Endometrial microvascular endothelial cells (primary cell): ENCODE results near the gene HMCN1. TPM values are rescaled to one million over a fixed set of nuclear protein-coding genes. Genes with fewer than 3 reads are reported as not detected.

ENCODE experiments used
- in situ Hi-C: cut with HindIII; loops from 2 replicates; pipeline ENCODE4 v1.10.0; 2017; ENCODE audit warnings: low sequenced_read_pairs, low pct_unique_long_range_greater_than_20kb; ENCODE audit errors: inconsistent ontology term
- total RNA-seq: library from RNA; depleted of rRNA; stranded (reverse); fragments of >200 nt; gene quantifications from one replicate; pipeline ENCODE4 v1.2.3, GENCODE V29; 2015; ENCODE audit errors: inconsistent ontology term

The HMCN1 gene
- total RNA-seq, 1 donor from 2014 or later: under 0.01 TPM

DNA sequence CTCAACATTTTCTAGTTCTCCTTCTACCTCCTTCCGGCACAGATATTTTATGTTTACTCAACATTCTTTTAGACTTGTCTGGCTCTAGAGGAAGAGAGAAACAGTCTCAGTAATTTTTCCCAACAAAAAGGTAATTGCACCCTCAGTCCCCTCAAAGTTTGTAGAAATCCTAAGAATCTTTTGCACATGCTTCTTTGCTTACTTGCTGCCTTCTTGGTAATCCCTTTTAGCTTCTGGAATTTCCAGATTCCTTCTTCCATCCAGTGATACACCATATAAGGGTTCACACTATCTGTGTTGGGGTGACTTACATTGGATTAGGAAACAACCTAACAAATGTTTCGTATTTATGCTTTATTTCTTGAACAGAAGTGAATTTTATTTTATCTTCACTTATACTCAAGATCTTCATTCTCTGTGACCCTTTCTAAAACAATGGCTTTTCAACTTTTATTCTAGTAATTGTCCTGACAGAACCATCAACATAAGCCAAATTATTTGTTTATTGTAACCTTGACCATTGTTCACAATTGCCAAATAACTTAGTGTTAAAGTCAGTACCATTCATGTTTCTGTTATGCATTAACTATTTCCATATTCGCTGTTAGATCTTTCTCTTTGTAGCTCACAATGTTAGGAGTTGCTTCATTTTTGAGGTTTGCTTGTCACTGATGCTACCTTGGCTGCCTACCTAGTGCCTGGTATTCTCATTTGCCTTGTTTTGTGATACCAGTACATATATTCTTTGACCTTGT lies 238.1 kb downstream of the HMCN1 start:
- in situ Hi-C loops: no loop called here

DNA sequence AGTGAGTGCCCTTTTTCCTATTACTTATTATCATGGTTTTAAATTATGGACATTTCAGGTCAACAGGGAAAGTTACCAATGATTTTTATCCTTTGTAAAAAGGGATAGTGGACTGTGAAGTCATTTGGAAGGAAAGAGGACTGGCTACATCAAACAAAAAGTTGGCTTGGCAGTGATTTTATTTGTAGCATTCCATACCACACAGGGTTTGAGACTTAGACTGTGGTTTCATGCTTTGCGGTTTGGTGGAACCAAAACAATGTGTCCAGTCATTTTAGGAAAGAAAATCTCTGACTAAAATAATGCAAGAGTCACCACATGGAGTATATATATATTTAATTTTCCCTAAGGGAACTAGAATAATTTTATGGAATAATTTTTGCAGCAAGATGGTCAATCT lies 239.5 kb downstream of the HMCN1 start:
- in situ Hi-C loops: no loop called here

DNA sequence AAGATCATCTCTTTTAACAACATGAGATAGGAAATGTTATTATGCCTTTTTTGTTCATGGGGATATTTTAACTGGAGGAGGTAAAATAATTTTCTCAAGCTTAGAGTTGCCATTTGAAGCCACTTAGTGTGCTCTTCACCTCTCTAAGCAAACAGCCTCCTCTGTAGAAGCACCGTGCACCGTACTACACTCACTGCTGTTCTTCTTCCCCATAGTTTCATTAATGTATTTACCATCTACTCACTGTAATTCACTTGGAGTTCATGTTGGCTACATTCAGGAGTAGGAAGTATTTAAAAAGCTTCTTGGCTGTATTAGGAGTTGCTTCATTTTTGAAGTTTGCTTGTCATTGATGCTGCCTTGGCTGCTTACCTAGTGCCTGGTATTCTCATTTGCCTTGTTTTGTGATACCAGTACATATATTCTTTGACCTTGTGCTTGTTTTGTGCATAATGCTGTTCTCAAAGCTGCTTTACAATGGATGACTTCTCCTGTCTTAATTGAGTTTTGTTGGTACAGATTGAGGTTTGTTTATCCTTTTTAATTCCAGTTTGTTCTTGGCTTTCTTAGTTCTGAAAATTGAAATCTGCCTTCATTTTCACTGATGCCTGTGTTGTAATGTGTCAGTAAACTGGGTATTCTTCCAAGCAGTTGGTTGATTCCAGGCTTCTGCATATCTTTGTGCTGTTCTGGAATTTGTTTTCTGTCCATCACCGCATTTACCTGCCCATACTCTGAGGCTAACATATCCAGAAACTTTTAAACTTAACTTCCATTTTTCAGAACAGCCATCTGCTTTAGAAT lies 240.4 kb downstream of the HMCN1 start:
- in situ Hi-C loops: no loop called here

DNA sequence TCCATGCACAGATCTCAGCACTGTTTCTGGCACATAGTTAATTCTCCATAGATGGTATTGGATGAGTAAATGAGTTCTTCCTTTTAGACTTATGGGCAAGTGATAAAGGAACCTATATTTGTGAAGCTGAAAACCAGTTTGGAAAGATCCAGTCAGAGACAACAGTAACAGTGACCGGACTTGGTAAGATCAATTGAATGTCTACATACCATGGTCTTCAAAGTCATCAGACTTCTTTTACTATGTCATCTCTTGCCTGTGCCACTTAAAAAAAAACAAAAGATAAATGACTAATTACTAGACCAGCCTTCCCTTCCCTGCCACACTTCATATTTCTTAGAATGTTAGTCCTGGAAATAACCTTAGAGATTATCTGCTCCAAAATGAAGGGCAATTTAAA lies 246.7 kb downstream of the HMCN1 start:
- in situ Hi-C loops: no loop called here

DNA sequence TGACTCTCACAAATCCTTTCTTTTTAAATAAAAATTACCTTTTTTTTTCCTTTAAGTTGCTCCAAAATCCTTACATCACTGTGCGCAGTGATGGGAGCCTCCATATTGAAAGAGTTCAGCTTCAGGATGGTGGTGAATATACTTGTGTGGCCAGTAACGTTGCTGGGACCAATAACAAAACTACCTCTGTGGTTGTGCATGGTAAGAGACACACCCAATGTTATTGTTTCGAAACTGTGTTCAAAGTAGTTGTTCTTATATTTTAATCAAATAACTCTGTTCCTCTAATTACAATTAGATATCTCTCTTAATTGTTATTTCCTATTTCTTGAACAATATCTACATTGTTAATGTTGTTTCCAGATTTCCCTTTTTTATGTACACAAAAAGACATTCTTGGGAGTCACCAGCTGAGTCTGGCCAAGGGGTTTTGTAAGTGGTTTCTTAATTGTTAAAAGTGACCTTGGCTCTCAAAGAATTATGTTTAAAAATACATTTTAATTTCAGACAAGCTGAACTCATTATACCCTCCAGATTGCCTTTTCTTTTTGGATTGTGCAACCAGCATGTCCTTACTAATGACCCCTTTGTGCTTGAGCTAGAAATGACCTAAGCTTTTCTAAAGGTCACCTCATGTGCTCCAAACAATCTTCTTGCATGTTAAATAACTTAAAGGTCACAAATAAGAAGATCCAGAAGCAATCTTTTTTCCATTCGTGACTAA lies 250.1 kb downstream of the HMCN1 start:
- in situ Hi-C loops: no loop called here

DNA sequence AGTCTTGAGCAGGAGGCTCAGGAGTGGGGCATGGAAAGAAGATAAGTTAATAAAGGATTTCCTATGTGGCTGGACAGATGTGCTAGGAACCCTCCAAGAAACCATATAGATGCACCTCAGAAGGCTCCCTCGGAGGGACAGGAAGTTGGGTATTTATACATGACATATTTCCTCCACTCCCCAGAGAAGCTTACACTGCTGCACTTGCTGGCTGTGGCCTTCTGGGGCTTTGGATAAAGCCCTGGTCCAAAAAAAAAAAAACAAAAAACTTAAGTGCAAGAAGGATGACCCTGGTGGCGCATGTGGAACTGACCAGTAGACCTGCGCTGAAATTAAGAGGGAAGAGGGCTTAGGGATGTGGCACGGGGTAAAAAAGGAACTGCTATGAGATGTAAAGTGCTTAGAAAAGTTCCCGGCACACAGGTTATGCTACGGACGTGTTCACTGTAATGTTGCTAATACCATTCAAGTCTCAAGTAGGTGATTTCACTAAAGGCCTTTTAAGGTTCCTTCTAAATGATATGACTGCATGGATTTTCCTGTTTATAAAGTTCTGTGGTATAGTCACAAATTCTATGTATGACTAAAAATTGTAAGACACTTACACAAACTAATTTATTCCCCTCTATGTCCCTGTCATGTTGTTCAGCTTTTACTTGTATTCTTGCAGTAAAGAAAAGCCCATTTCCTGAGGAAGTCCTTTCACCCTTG lies 253.6 kb downstream of the HMCN1 start:
- in situ Hi-C loops: no loop called here

DNA sequence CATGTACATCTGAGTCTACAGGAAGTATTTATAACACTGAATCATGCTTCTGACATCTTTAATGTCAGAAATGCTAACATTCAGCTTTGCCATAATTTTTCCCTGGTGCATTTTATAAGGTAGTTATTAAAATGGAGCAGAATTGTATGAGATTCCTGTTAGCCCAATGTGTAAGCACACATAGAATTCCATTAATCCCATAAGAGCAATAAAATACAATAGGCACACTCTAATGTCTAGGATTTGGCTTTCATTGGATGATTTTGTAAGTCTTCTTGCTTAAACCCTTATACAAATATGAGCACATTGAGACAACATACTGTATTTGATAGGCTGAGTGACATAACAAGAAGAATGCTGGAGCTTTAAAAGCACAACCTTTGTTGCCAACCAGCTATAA lies 256.4 kb downstream of the HMCN1 start:
- in situ Hi-C loops: no loop called here

DNA sequence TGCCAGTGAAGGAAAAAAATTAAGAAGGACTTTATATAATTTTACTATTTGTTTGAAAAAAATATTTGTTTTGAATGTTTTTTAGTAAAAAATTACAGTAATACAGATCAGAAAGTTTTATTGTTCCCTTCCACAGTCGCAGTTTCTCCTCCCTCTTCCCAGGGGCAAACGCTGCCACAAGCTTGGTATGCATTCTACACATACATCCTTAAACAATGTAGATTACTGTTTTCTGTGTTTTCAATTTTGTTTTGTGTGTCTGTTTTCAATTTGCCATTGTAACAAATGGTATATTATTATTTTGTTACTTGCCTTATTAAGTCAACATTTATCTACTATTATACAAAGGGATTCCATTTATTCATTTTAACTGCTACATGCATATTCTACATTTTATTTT lies 257.1 kb downstream of the HMCN1 start:
- in situ Hi-C loops: no loop called here

DNA sequence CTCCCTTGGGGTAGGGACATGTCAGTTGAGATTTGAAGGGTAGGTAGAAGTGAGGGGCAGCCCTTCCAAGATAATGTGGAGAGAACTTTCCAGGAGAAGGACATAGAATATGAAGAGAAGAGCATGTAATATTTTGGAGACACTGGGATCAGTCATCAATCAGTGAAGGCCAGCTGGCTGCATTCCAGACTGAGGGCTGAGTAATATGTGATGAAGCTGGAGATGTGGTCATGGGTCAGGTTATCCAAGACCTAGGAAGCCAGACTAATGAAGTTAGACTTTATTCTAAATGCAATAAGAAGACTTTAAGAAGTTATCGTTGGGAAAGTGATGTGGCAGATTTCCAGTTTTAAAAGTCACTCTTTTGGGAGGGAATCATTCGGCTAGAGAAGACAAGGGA lies 262.0 kb downstream of the HMCN1 start:
- in situ Hi-C loops: no loop called here

DNA sequence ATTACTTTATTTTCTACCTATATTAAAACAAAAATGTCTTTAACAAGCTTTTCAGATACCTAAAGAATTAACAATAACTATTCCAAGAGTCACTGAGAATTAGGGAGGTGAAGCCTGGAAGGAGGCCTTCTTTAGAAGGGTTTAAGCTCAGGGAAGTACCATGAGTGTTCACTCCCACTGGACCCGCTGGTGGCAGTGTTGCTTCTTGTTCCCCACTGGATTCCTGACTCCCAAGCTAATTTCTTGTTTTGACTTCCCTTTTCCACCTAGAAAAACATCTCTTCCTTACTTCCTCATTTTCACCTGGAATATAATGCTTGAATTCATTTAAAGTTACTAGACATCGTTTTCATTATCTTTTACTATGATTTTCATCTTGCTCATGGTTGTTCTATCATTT lies 264.2 kb downstream of the HMCN1 start:
- in situ Hi-C loops: no loop called here

DNA sequence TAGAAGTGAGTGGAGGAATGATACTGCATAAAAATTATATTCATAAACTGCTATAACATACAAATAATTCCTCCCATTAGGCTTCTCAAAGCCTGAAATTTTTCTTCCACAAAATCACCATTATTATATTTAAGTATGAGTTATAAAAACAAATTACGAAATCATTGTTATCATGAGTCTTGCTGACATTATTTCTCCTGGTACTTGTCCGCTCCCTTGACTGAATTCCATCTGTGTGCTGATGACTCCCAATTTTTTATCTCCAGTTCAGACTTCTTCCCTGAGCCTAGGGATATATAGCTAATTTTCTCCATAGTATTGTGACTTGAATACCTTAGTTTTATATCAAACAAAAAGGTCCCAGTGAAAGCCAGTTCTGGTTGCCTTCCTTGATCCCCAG lies 268.2 kb downstream of the HMCN1 start:
- in situ Hi-C loops: no loop called here

DNA sequence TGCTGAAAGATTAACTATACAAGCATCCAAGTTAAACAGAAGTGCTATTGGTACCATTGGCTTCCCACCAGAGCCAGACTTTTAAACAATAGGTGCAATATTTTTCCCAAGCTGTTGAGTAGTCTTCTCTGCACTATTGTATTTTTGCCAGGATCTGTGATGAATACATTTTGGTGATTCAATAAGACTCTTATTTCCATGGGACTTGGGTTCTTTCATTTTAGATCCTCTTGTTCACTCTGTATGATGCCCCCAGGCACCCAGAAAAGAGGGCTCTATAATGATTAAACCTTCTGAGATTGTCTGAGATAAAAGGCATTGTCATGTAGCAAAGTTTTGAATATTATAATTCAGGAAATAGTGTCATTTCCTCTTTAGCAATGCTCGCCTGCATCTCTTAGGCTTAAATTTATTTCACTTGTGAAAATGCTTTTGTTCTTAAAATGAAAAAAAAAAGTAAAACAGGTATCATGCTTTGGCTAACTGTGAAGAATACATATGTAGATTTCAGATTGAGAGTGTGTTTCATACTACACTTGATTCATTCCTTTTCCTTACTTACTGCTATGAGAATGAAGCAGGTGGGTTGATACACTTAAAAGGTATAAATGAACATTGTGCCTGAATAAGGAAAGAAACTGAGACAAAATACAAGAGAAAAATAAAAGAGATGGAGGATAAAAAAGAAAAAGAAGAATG lies 275.0 kb downstream of the HMCN1 start:
- in situ Hi-C loops: no loop called here

DNA sequence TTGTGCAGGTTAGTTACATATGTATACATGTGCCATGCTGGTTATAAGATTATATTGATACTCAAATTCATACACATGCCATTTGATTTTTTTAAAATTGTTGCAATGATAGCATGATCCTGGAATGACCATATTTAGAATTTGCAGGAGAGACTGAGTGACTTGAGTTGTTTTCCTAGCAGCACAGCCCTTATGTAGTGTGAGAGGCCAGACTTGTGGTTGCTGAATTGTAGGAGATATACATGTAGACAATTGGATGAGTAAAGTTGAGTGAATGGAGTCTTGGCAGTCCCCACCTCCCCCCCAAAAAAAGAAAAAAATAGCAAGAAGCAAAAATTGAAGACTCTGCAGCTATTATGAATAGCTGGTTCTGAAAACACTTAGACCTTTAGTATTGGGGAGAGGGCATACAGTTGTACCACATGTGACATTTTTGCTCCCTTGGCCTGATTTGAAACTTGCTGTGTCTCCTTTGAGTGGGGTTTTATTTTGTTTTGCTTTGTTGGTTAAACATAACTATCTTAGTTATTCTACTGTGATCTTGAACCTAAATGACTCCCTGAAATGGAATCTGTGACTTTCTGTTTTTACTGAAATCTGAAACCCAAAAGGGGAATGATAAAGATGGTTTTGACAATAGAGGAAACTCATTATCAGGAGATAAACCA lies 280.3 kb downstream of the HMCN1 start:
- in situ Hi-C loops: no loop called here

DNA sequence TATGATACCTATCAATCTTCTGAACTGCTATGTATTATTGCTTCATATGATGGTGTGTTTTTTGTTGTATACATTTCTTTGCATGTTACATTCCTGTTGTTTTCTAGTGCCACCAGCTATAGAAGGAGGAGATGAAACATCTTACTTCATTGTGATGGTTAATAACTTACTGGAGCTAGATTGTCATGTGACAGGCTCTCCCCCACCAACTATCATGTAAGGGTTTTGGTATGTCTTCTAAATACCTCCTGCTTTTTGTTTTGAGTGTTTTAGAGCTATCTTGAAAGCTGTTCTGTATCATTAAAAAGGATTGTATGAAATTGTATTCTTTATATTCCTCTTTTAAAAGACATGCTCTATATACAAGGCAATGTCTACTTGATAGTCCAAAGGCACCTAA lies 282.7 kb downstream of the HMCN1 start:
- in situ Hi-C loops: no loop called here

DNA sequence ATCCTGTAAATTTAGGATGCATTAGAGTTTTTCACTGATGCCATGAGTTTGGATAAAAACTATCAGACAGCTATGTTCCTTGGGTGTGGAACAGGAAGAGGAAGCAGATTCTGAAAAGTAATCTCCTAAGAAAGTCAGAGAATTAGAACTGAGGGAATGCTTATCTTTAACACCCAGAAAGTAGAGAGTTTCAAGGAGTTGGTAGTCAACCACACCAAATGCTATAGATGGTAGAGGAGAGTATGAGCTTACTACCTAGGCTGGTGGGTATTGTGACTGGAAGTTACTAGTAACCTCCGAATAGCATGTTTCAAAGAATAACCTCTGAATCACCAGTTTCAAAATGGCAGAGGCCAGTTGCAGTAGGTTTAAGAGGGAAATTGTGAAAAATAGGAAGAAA lies 288.0 kb downstream of the HMCN1 start:
- in situ Hi-C loops: no loop called here

DNA sequence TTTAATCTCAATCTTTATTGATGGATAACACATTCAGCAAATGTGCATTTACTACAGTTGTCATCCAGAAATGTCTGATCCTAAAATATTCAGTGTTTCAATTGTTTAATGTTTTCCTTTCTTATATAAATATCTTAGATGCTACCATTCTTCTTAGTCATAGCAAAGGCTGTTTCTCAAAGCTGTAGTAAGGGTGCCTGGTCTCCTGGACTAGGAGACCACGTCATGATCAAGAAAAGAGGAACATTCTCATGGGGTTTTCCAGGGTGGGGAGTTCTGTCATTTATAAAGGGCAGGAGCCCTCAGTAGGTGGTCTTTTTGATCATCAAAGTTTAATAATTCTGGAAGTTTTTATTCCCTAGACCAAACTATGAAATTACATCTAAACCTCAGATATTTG lies 292.8 kb downstream of the HMCN1 start:
- in situ Hi-C loops: no loop called here

DNA sequence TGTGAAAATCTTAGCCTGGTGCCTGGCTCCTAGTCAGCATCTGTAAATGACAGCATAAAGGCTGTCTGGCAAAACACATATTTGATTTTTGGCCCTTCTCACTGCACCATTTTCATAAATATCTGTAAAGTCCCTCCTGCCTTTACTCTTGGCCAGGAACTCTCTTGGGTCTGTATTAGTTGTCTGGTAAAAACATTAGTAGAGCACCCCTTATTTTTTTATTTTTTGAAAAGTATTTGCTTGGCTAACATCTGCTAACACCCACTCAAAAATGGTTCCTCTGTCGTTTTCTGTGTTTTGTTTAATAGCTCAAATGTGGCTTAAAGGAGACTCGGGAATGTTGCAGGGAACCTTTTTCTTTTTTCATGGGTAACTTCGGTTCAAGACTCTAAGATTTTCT lies 293.4 kb downstream of the HMCN1 start:
- in situ Hi-C loops: no loop called here

DNA sequence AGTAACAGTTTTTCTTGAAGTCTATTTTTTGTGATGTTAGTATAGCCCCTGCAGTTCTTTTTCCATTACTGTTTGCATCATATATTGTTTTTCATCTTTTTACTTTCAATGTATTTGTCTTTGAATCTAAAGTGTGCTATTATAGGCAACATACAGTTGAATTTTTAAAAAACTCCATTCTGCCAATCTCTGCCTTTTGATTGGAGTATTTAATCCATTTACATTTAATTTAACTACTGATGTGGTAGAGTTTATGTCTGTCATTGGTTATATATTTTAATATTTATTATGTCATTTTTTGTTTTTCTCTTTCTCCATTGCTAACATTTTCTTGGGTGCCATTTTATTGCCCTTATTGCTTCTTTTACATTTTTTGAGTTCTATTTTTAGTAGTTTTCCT lies 296.3 kb downstream of the HMCN1 start:
- in situ Hi-C loops: no loop called here
